Effector memory CD8-positive, alpha-beta T cell (primary cell): Measurements from ENCODE around the gene CFAP90.

Experiments used
- ATAC-seq: fragments of 150-1000 bp; cut with Tn5 transposase; replicated peaks from 2 replicates; pipeline ENCODE4 v1.10.0; 2021; ENCODE audit warnings: mild to moderate bottlenecking, moderate library complexity
- DNase-seq, 3 experiments: peaks; one replicate each; pipeline ENCODE4 v3.0.0; 2021
- H3K27ac Mint-ChIP-seq, 2 donors: one replicate each; pipeline ENCODE4 v1.8.0; 2022; ENCODE audit warnings: mild to moderate bottlenecking in 2 of 2, mixed read lengths in 2 of 2, moderate library complexity in 2 of 2
- H3K27me3 Mint-ChIP-seq, 2 donors: one replicate each; pipeline ENCODE4 v1.8.0; 2022; ENCODE audit warnings: mixed read lengths in 2 of 2
- H3K36me3 Mint-ChIP-seq: one replicate; pipeline ENCODE4 v1.8.0; 2022; ENCODE audit warnings: mild to moderate bottlenecking, moderate library complexity, mixed read lengths; ENCODE audit not compliant: insufficient read depth
- H3K4me1 Mint-ChIP-seq, 2 donors: one replicate each; pipeline ENCODE4 v1.8.0; 2022; ENCODE audit warnings: low read depth in 2 of 2, mixed read lengths in 2 of 2
- H3K4me3 Mint-ChIP-seq, 2 donors: one replicate each; pipeline ENCODE4 v1.8.0; 2022; ENCODE audit warnings: mild to moderate bottlenecking in 2 of 2, mixed read lengths in 2 of 2, moderate library complexity in 2 of 2
- H3K9me3 Mint-ChIP-seq, 2 donors: one replicate each; pipeline ENCODE4 v1.8.0; 2022; ENCODE audit warnings: mixed read lengths in 2 of 2
- total RNA-seq, 9 experiments: gene quantifications; one replicate each; lab custom pipeline; 2026; lab: John Stamatoyannopoulos, UW

The CFAP90 gene, protein sequence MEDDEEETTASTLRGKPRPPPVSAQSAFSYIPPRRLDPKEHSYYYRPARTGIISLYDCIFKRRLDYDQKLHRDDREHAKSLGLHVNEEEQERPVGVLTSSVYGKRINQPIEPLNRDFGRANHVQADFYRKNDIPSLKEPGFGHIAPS
- total RNA-seq, result 0 to 0.03 (median 0) reads per million in 9 experiments

DNA sequence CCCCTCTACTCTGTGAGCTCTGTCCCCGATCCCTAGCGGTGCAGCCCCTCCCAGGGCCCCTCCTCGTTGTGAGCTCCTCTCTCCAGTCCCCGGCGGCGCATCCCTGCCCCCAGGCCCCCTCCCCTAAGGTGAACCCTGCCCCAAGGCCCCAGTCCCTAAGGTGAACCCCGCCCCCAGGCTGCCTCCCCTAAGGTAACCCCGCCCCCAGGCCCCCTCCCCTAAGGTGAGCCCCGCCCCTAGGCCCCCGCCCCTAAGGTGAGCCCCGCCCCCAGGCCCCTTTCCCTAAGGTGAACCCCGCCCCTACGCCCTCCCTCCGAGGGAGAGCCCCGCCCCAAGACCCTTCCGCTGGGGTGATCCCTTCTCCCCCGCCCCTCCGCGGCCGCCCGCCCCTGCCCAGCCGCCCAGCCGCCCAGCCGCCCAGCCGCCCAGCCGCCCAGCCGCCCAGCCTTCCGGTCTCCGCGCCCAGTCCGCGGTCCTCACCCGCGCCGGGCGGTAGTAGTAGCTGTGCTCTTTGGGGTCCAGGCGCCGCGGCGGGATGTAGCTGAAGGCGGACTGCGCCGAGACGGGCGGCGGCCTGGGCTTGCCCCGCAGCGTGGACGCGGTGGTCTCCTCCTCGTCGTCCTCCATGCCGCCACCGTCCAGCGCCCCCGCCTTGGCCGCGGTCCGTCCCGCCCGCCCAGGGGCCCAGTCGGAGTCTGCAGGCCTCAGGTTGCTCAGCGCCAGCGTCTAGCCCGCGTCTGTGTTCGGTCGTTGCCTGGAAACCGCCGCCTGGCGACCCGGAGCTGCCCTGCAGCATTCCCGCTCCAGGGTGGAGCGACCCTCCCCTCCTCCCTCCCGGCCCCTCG lies at the start of gene CFAP90:
Gene CFAP90, minus strand, starts transcription at position 739 of the 845 bp plus-strand sequence. Its CDS starts 112 bp downstream, at position 627.
- Mint-ChIP-seq H3K27me3 (peaks cover 5 to 26% of the 10 kb centered on the region in 2 donors), H3K36me3 (no peaks in the 10 kb centered on the region), H3K27ac (peak within 1 kb of the TSS; percentile 49 to 75), H3K4me3 (peak within 1 kb of the TSS; percentile 80 to 85), H3K9me3 (no peaks in the 10 kb centered on the region), H3K4me1 (peaks cover 9 to 15% of the 10 kb centered on the region in 2 donors)
- DNase-seq, result no peak
- peak; percentile 52 for ATAC-seq

DNA sequence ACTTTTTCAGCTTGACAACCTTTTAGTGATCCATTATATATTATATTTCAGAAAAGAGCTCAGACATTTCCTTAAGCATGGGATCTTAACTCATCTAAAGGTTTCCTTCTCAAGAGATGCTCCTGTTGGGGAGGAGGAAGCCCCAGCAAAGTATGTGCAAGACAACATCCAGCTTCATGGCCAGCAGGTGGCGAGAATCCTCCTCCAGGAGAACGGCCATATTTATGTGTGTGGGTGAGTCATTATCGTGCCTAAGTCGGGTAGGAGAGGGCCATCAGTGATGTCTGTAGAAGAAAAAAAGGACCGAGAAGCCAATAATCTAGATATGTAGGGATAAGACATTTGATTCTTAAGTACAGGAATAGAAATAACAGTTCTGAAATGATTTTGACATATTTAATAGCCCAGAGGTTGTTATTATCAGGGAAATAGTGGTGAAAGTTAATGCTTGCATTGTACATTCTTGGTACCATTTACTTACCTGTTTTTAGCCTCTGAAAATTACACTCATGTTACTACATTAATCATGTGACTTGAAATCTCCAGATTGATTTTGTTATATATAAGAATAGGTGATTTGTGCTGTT lies 46.2 kb upstream of the CFAP90 start:
- Mint-ChIP-seq H3K36me3 (peaks cover 91% of the 10 kb centered on the region), H3K27ac (peak overlapping the region in 1 of 2 donors; percentile 1), H3K4me1 (no peaks in the 10 kb centered on the region), H3K9me3 (no peaks in the 10 kb centered on the region), H3K4me3 (no peak overlapping the region), H3K27me3 (no peaks in the 10 kb centered on the region)
- ATAC-seq, result peak; percentile 53
- DNase-seq, result peak in 1 of 3 experiments; percentile 8

DNA sequence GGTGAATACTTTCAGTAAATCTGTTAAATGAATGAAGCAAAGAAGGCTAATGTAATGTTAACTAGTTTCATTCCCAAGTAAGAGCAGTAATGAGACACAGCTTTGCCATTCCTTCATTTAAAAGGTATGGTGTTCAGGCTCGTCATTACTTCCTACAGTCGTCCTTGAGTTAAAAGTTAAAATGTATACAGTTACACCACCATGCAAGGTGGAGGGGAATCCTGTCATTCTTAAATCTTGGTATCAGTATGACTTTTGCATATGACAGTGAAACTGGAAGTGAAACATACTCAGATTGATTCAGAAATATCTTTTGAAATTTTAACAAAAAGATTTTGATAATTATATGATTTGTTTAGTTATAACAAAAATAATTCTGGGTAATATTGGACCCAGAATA lies 43.9 kb upstream of the CFAP90 start:
- peaks cover 89% of the 10 kb centered on the region for H3K36me3 Mint-ChIP-seq
- H3K27ac Mint-ChIP-seq, result peak overlapping the region in 1 of 2 donors; percentile 46
- no peaks in the 10 kb centered on the region for H3K4me1 Mint-ChIP-seq
- ATAC-seq (no peak), DNase-seq (no peak)
- no peaks in the 10 kb centered on the region for H3K27me3 Mint-ChIP-seq
- H3K9me3 Mint-ChIP-seq, result no peaks in the 10 kb centered on the region
- no peak overlapping the region for H3K4me3 Mint-ChIP-seq

DNA sequence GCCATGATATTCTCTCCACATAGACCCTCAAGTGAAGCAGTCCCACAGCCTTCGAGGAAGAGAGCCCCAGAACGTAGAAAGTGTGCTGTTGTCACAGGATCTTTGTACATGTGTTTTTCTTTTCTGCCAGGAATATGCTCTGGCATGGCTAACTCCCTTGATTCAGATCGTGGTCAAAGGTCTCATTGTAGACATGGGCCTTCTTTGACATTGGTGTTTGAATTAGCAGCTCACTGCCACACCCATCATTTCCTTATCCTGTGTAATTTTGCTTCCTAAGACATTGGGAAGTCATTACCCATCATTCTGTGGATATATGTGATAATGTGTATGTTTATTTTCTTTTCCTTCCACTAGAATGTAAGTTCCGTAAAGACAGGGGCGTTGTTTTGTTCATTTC lies 43.5 kb upstream of the CFAP90 start:
- Mint-ChIP-seq H3K36me3 (peaks cover 90% of the 10 kb centered on the region), H3K27ac (peak overlapping the region; percentile 20 to 46)
- no peak for ATAC-seq

DNA sequence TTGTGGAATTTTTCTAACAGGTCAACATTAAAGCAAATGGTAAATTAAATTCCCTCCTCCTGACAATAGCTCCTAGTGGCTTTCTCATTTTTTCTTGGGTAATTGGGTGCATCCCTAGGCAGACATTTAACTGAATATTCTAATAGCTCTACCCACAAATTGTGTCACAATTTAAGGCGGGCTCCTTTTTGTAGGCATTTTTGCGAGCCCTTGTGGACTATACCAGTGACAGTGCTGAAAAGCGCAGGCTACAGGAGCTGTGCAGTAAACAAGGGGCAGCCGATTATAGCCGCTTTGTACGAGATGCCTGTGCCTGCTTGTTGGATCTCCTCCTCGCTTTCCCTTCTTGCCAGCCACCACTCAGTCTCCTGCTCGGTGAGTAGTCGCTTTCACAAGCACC lies 38.0 kb upstream of the CFAP90 start:
- no peaks in the 10 kb centered on the region for H3K9me3 Mint-ChIP-seq
- ATAC-seq, result no peak
- DNase-seq, result no peak
- H3K4me1 Mint-ChIP-seq, result peaks cover 5 to 9% of the 10 kb centered on the region in 2 donors
- peaks cover 76% of the 10 kb centered on the region for H3K36me3 Mint-ChIP-seq
- no peaks in the 10 kb centered on the region for H3K27me3 Mint-ChIP-seq
- no peak overlapping the region for H3K4me3 Mint-ChIP-seq
- H3K27ac Mint-ChIP-seq, result peak overlapping the region in 1 of 2 donors; percentile 20

More for the DNA sequence above, 43.5 kb upstream of the CFAP90 start:
- Mint-ChIP-seq H3K27me3 (no peaks in the 10 kb centered on the region), H3K4me3 (no peak overlapping the region), H3K9me3 (no peaks in the 10 kb centered on the region), H3K4me1 (no peaks in the 10 kb centered on the region)
- DNase-seq, result no peak

DNA sequence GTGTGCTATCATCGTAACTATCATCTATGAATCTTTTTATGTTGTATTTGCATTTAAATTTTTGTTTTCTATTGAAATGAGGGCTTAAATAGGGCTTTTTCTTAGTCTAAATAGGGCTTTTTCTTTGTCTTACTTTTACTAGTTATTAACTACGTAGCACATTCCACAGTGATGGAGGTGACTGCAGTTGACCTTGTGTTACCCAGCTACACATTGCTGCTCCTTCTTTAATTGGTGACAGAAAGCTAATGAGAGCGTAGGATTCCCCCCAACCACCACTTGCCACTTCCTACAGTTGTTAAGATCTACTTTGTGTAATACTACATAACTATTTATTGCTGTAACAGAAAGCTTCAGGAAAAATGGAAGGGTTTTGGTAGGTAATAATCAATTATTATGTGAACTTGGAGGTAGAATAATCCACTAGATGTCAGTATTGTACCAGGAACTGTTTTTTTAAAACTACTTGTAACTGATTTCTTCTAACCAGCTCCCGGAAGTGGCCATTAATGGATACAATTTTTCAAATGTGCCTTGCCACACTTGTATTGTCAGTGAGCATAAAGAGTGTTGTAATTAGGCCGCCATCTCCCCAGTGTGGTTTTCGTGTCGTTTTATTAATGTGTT lies 36.0 kb upstream of the CFAP90 start:
- DNase-seq (peak in 1 of 3 experiments; percentile 4), ATAC-seq (peak; percentile 65)
- peak overlapping the region; percentile 6 to 84 for H3K27ac Mint-ChIP-seq
- H3K27me3 Mint-ChIP-seq, result no peaks in the 10 kb centered on the region
- H3K9me3 Mint-ChIP-seq, result no peaks in the 10 kb centered on the region
- H3K4me1 Mint-ChIP-seq, result peaks cover 7 to 15% of the 10 kb centered on the region in 2 donors
- no peak overlapping the region for H3K4me3 Mint-ChIP-seq
- H3K36me3 Mint-ChIP-seq, result peaks cover 78% of the 10 kb centered on the region

DNA sequence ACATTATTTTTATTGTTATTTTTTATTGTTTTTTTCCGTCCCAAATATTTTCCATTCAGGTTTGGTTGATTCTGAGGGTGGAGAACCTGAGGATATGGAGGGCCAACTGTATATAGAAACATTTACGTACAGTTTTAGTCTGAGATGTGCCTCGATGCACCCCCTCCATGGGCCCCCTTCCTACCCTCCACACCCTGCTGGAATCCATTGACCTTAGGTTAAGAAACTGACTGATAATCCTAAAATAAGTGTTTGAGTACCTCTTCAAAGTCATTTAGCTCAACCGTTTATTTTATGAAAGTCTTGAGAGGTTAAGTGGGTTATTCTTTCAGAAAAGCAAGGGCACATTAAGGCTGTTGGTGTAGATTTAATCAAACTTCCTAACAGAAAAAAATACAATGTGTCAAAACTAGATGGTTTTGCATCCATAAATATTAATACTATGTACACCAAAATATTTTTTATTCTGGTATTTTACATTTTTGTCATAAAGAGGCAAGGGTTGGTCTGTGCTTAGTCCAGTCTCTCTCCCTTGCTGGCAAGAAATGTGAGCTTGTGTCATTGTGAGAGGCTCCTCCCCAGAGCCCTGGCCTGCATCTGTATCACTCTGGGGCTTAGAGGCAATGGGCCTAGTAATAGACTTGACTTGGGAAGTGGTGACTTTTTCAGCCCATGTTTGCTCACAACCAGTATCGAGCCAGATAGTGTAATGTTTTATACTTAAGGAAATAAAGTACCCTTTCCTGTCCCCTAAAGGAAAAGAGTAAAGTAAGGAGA lies 33.7 kb upstream of the CFAP90 start:
- peaks cover 76% of the 10 kb centered on the region for H3K36me3 Mint-ChIP-seq
- H3K9me3 Mint-ChIP-seq, result no peaks in the 10 kb centered on the region
- no peaks in the 10 kb centered on the region for H3K27me3 Mint-ChIP-seq
- H3K27ac Mint-ChIP-seq, result peak overlapping the region in 1 of 2 donors; percentile 50
- DNase-seq (no peak), ATAC-seq (no peak)
- peaks cover 19 to 29% of the 10 kb centered on the region in 2 donors for H3K4me1 Mint-ChIP-seq
- H3K4me3 Mint-ChIP-seq, result no peak overlapping the region

DNA sequence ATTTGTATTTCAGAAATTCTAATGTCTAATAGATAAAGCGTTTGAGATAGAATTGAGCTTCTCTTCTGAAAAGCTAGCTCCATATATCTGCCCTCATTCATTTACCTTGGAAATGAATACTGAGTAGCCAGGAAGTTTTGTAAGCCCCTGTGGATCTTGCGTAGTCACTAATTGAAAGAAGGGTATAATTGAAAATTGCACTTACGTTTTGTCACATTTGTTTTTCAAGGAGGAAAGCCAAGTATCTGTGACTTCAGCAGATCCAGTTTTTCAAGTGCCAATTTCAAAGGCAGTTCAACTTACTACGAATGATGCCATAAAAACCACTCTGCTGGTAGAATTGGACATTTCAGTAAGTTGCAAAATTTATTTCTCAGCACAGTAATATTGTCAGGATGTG lies 32.0 kb upstream of the CFAP90 start:
- H3K4me3 Mint-ChIP-seq, result no peak overlapping the region
- H3K4me1 Mint-ChIP-seq, result peaks cover 19 to 38% of the 10 kb centered on the region in 2 donors
- H3K27ac Mint-ChIP-seq, result peak overlapping the region in 1 of 2 donors; percentile 33
- H3K9me3 Mint-ChIP-seq, result no peaks in the 10 kb centered on the region
- ATAC-seq (no peak), DNase-seq (no peak)
- H3K27me3 Mint-ChIP-seq, result no peaks in the 10 kb centered on the region
- H3K36me3 Mint-ChIP-seq, result peaks cover 82% of the 10 kb centered on the region

- Mint-ChIP-seq H3K4me3 (no peak overlapping the region), H3K4me1 (peaks cover 20 to 36% of the 10 kb centered on the region in 2 donors), H3K27ac (peak overlapping the region in 1 of 2 donors; percentile 90), H3K36me3 (peaks cover 83% of the 10 kb centered on the region), H3K27me3 (no peaks in the 10 kb centered on the region), H3K9me3 (no peaks in the 10 kb centered on the region)
- DNase-seq (no peak), ATAC-seq (no peak)
Observed at GRCh38 chr5:7881816-7882215, 30.9 kb upstream of the CFAP90 start.

GRCh38 chr5:7881091-7881490 lies 30.2 kb upstream of the CFAP90 start:
- no peaks in the 10 kb centered on the region for H3K9me3 Mint-ChIP-seq
- DNase-seq (no peak), ATAC-seq (no peak)
- H3K27ac Mint-ChIP-seq, result peak overlapping the region; percentile 41 to 90
- no peaks in the 10 kb centered on the region for H3K27me3 Mint-ChIP-seq
- peaks cover 20 to 38% of the 10 kb centered on the region in 2 donors for H3K4me1 Mint-ChIP-seq
- H3K4me3 Mint-ChIP-seq, result no peak overlapping the region
- H3K36me3 Mint-ChIP-seq, result peaks cover 82% of the 10 kb centered on the region

DNA sequence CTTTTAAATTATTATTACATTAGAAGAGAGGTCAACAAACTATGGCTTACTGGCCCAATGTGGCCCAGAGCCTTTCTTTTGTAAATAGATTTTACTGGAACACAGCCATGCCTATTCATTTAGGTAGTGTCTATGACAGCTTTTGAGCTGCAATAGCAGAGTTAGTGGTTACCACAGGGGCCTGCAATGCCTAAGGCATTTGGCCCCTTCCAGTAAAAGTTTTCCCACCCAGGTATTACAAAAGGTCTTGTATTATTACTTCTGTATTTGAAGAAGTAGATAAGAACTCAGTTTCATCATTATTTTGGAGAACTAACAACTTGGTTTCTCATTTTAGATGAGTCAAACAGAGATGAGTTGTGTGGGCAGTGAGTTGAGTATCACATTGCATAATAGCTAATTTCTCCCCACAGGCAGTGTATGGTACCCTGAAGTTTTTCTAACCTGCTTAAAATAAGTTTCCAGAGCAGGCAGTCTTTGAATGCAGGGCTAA lies 27.5 kb upstream of the CFAP90 start:
- Mint-ChIP-seq H3K27me3 (no peaks in the 10 kb centered on the region), H3K36me3 (peaks cover 73% of the 10 kb centered on the region), H3K4me1 (peaks cover 27 to 57% of the 10 kb centered on the region in 2 donors), H3K9me3 (no peaks in the 10 kb centered on the region), H3K27ac (peak overlapping the region; percentile 38 to 49), H3K4me3 (no peak overlapping the region)
- no peak for DNase-seq
- no peak for ATAC-seq

- no peaks in the 10 kb centered on the region for H3K27me3 Mint-ChIP-seq
- H3K4me1 Mint-ChIP-seq, result peaks cover 33 to 60% of the 10 kb centered on the region in 2 donors
- H3K36me3 Mint-ChIP-seq, result peaks cover 69% of the 10 kb centered on the region
- H3K9me3 Mint-ChIP-seq, result no peaks in the 10 kb centered on the region
- H3K27ac Mint-ChIP-seq, result peak overlapping the region; percentile 49 to 83
- ATAC-seq, result no peak
- DNase-seq, result no peak
- H3K4me3 Mint-ChIP-seq, result no peak overlapping the region
Observed at GRCh38 chr5:7877851-7878250, 26.9 kb upstream of the CFAP90 start.
